ENCODE data around the gene DMRT3.
A peak's percentile ranks its signal among the peaks of the same experiment; 100 is the strongest.

Gene DMRT3, protein sequence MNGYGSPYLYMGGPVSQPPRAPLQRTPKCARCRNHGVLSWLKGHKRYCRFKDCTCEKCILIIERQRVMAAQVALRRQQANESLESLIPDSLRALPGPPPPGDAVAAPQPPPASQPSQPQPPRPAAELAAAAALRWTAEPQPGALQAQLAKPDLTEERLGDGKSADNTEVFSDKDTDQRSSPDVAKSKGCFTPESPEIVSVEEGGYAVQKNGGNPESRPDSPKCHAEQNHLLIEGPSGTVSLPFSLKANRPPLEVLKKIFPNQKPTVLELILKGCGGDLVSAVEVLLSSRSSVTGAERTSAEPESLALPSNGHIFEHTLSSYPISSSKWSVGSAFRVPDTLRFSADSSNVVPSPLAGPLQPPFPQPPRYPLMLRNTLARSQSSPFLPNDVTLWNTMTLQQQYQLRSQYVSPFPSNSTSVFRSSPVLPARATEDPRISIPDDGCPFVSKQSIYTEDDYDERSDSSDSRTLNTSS

GRCh38 chr9:976258-976942 lies at the start of gene DMRT3:
Gene DMRT3, plus strand, starts transcription at chr9:976655. Its CDS starts 347 bp downstream, at chr9:977002.
- H3K4me3 ChIP-seq (ENCODE audit: low read depth, low read length): no peak within 1 kb of the TSS
- TF ChIP-seq, protein P1, sequence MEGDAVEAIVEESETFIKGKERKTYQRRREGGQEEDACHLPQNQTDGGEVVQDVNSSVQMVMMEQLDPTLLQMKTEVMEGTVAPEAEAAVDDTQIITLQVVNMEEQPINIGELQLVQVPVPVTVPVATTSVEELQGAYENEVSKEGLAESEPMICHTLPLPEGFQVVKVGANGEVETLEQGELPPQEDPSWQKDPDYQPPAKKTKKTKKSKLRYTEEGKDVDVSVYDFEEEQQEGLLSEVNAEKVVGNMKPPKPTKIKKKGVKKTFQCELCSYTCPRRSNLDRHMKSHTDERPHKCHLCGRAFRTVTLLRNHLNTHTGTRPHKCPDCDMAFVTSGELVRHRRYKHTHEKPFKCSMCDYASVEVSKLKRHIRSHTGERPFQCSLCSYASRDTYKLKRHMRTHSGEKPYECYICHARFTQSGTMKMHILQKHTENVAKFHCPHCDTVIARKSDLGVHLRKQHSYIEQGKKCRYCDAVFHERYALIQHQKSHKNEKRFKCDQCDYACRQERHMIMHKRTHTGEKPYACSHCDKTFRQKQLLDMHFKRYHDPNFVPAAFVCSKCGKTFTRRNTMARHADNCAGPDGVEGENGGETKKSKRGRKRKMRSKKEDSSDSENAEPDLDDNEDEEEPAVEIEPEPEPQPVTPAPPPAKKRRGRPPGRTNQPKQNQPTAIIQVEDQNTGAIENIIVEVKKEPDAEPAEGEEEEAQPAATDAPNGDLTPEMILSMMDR (IDR thresholded peaks at IDR 0.05; ENCODE audit: control insufficient read depth, extremely low read depth, insufficient read depth): no peak
- no peak for DNase-seq (ENCODE audit: low read depth)

DNA sequence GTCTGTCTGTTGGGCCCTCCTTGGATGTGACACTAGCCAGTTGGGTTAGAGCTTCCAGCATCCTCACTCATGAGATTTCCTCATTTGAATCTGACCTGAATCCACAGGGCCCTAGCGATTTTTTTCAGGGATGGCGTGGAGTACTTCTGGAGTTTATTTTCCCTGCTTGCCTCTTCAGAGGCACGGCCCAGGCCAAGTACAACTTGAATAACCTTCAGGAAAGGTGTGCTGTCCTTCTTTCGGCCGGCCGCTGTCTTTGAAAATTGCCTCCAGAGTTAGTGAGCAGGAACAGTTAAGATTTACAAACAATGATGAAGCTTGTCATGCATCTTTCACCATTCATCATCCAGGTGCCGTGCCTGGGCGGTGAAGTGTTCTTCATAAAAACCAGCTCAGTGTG lies 49.5 kb upstream of the DMRT3 start:
- DNase-seq (ENCODE audit: low read depth): no peak
- TF ChIP-seq, protein P1 (IDR thresholded peaks at IDR 0.05; ENCODE audit: control insufficient read depth, extremely low read depth, insufficient read depth): no peak
- H3K4me3 ChIP-seq (ENCODE audit: low read depth, low read length): no peak overlapping the region

- no peak for DNase-seq (ENCODE audit: low read depth)
- no peak overlapping the region for H3K4me3 ChIP-seq (ENCODE audit: low read depth, low read length)
- TF ChIP-seq, protein P1 (IDR thresholded peaks at IDR 0.05; ENCODE audit: control insufficient read depth, extremely low read depth, insufficient read depth): peak; percentile 58
Measured at GRCh38 chr9:928363-929042, 48.0 kb upstream of the DMRT3 start.

- DNase-seq (ENCODE audit: low read depth): no peak
- no peak overlapping the region for H3K4me3 ChIP-seq (ENCODE audit: low read depth, low read length)
- TF ChIP-seq, protein P1 (IDR thresholded peaks at IDR 0.05; ENCODE audit: control insufficient read depth, extremely low read depth, insufficient read depth): no peak
Measured at GRCh38 chr9:929719-930118, 46.7 kb upstream of the DMRT3 start.

- no peak overlapping the region for H3K4me3 ChIP-seq (ENCODE audit: low read depth, low read length)
- TF ChIP-seq, protein P1 (IDR thresholded peaks at IDR 0.05; ENCODE audit: control insufficient read depth, extremely low read depth, insufficient read depth): no peak
- DNase-seq (ENCODE audit: low read depth): no peak
Measured at GRCh38 chr9:933356-933755, 43.1 kb upstream of the DMRT3 start.

- H3K4me3 ChIP-seq (ENCODE audit: low read depth, low read length): no peak overlapping the region
- DNase-seq (ENCODE audit: low read depth): no peak
- TF ChIP-seq, protein P1 (IDR thresholded peaks at IDR 0.05; ENCODE audit: control insufficient read depth, extremely low read depth, insufficient read depth): no peak
Measured at GRCh38 chr9:935348-935965, 41.0 kb upstream of the DMRT3 start.

Data from LNCaP clone FGC (cell line).